Stimulated activated CD8-positive, alpha-beta memory T cell treated with anti-CD3 and anti-CD28 coated beads, Interleukin-7, amount 100 ng/mL, for 4 hours (primary cell): ENCODE results near the gene PLEK2.
"Not testable (repeated sequence)": the region's sequence is repeated elsewhere in the genome, so short reads cannot be mapped to it uniquely, and the experiment has no call there.

Experiments used
- DNase-seq, 2 donors: peaks; one replicate each; pipeline ENCODE4 v3.0.0-alpha.2; 2020; ENCODE audit warnings: low read depth in 2 of 2

The PLEK2 gene

GRCh38 chr14:67358924-67359774 lies 52.8 kb downstream of the PLEK2 start:
- no peak for DNase-seq

GRCh38 chr14:67357969-67358354 lies 54.0 kb downstream of the PLEK2 start:
- no peak for DNase-seq

- no peak for DNase-seq
These were observed 54.6 kb downstream of the PLEK2 start for GRCh38 chr14:67357186-67357968.

GRCh38 chr14:67352055-67352454 lies 59.9 kb downstream of the PLEK2 start:
- no peak for DNase-seq

GRCh38 chr14:67345583-67345982 lies 66.4 kb downstream of the PLEK2 start:
- DNase-seq = no peak

- no peak for DNase-seq
These were observed 68.2 kb downstream of the PLEK2 start for GRCh38 chr14:67343601-67344230.

- DNase-seq = not testable (repeated sequence)
These were observed 70.7 kb downstream of the PLEK2 start for GRCh38 chr14:67341231-67341630.
